IPS DF 6.9 (cell line): ENCODE data around the gene PPP2R5C.

Experiments used
- DNase-seq: peaks from one replicate; pipeline ENCODE4 v3.0.0-alpha.2; 2013; ENCODE audit warnings: low read depth, low spot score
- H3K27ac ChIP-seq: one replicate; pipeline ENCODE4 v1.5.1; 2013; ENCODE audit warnings: low read length, control low read depth
- H3K27me3 ChIP-seq: 2 replicates; pipeline ENCODE4 v1.6.1; 2013; ENCODE audit warnings: mild to moderate bottlenecking, low read length; ENCODE audit not compliant: control insufficient read depth, insufficient read depth
- H3K36me3 ChIP-seq: 2 replicates; pipeline ENCODE4 v1.6.1; 2013; ENCODE audit warnings: low read length; ENCODE audit not compliant: control insufficient read depth, insufficient read depth
- H3K4me1 ChIP-seq: 2 replicates; pipeline ENCODE4 v1.6.1; 2013; ENCODE audit warnings: low read length; ENCODE audit not compliant: control insufficient read depth, insufficient read depth
- H3K4me3 ChIP-seq: 2 replicates; pipeline ENCODE4 v1.5.1; 2013; ENCODE audit warnings: mild to moderate bottlenecking, low read length
- H3K9me3 ChIP-seq: 2 replicates; pipeline ENCODE4 v1.6.1; 2013; ENCODE audit warnings: low read length, inconsistent platforms; ENCODE audit not compliant: control insufficient read depth, insufficient read depth
- WGBS: extraction: QIAGEN DNeasy Blood & Tissue Kit; methylation state at CpG from one replicate; pipeline ENCODE4 v1.1.7; 2013; ENCODE audit warnings: mixed read lengths, missing lambda C conversion rate; ENCODE audit not compliant: insufficient read length, insufficient coverage; 5-methylcytosine and 5-hydroxymethylcytosine counted together

PPP2R5C gene

GRCh38 chr14:101861464-101861863 lies 100.0 kb downstream of the PPP2R5C start:
- no peaks in the 10 kb centered on the region for H3K36me3 ChIP-seq
- no CpG with 5 or more reads among the region's 6 CpGs for WGBS
- no peaks in the 10 kb centered on the region for H3K4me1 ChIP-seq

GRCh38 chr14:101862177-101862576 lies 100.7 kb downstream of the PPP2R5C start:
- Histone ChIP-seq H3K9me3 (no peaks in the 10 kb centered on the region), H3K36me3 (no peaks in the 10 kb centered on the region)
- no CpG with 5 or more reads among the region's 4 CpGs for WGBS

More at GRCh38 chr14:101861464-101861863, 100.0 kb downstream of the PPP2R5C start:
- no peak overlapping the region for H3K4me3 ChIP-seq
- DNase-seq, result no peak
- no peak overlapping the region for H3K27ac ChIP-seq
- no peaks in the 10 kb centered on the region for H3K9me3 ChIP-seq
- no peaks in the 10 kb centered on the region for H3K27me3 ChIP-seq

GRCh38 chr14:101862711-101863110 lies 101.2 kb downstream of the PPP2R5C start:
- no CpG with 5 or more reads among the region's 4 CpGs for WGBS
- no peak overlapping the region for H3K4me3 ChIP-seq
- H3K4me1 ChIP-seq, result no peaks in the 10 kb centered on the region
- no peak overlapping the region for H3K27ac ChIP-seq
- H3K9me3 ChIP-seq, result no peaks in the 10 kb centered on the region
- H3K27me3 ChIP-seq, result no peaks in the 10 kb centered on the region
- no peak for DNase-seq
- H3K36me3 ChIP-seq, result no peaks in the 10 kb centered on the region

More at GRCh38 chr14:101862177-101862576, 100.7 kb downstream of the PPP2R5C start:
- no peak for DNase-seq
- no peak overlapping the region for H3K27ac ChIP-seq
- H3K27me3 ChIP-seq, result no peaks in the 10 kb centered on the region
- H3K4me1 ChIP-seq, result no peaks in the 10 kb centered on the region
- H3K4me3 ChIP-seq, result no peak overlapping the region

GRCh38 chr14:101865288-101865687 lies 103.8 kb downstream of the PPP2R5C start:
- H3K9me3 ChIP-seq, result no peaks in the 10 kb centered on the region
- H3K4me3 ChIP-seq, result no peak overlapping the region
- H3K36me3 ChIP-seq, result no peaks in the 10 kb centered on the region
- WGBS, result no CpG with 5 or more reads among the region's 9 CpGs
- DNase-seq, result no peak
- no peaks in the 10 kb centered on the region for H3K27me3 ChIP-seq
- no peaks in the 10 kb centered on the region for H3K4me1 ChIP-seq
- H3K27ac ChIP-seq, result no peak overlapping the region

GRCh38 chr14:101867854-101868253 lies 106.3 kb downstream of the PPP2R5C start:
- no peaks in the 10 kb centered on the region for H3K27me3 ChIP-seq

GRCh38 chr14:101869217-101869616 lies 107.7 kb downstream of the PPP2R5C start:
- no peaks in the 10 kb centered on the region for H3K27me3 ChIP-seq
- H3K4me3 ChIP-seq, result no peak overlapping the region
- H3K36me3 ChIP-seq, result no peaks in the 10 kb centered on the region
- H3K4me1 ChIP-seq, result no peaks in the 10 kb centered on the region
- no peak overlapping the region for H3K27ac ChIP-seq
- no peaks in the 10 kb centered on the region for H3K9me3 ChIP-seq
- DNase-seq, result no peak
- WGBS, result no CpG with 5 or more reads among the region's 8 CpGs

More at GRCh38 chr14:101867854-101868253, 106.3 kb downstream of the PPP2R5C start:
- no CpG with 5 or more reads among the region's 4 CpGs for WGBS
- DNase-seq, result no peak
- Histone ChIP-seq H3K9me3 (no peaks in the 10 kb centered on the region), H3K4me3 (no peak overlapping the region), H3K36me3 (no peaks in the 10 kb centered on the region), H3K27ac (no peak overlapping the region), H3K4me1 (no peaks in the 10 kb centered on the region)

- no peak for DNase-seq
- H3K27me3 ChIP-seq, result no peaks in the 10 kb centered on the region
- no peaks in the 10 kb centered on the region for H3K4me1 ChIP-seq
- H3K4me3 ChIP-seq, result no peak overlapping the region
- no peak overlapping the region for H3K27ac ChIP-seq
- WGBS, result no CpG with 5 or more reads among the region's 6 CpGs
- no peaks in the 10 kb centered on the region for H3K9me3 ChIP-seq
- no peaks in the 10 kb centered on the region for H3K36me3 ChIP-seq
These were observed 108.9 kb downstream of the PPP2R5C start for GRCh38 chr14:101870273-101870939.

- DNase-seq, result no peak
- Histone ChIP-seq H3K4me1 (no peaks in the 10 kb centered on the region), H3K36me3 (no peaks in the 10 kb centered on the region), H3K9me3 (no peaks in the 10 kb centered on the region), H3K27me3 (no peaks in the 10 kb centered on the region), H3K4me3 (no peak overlapping the region), H3K27ac (no peak overlapping the region)
- WGBS, result no CpG with 5 or more reads among the region's 4 CpGs
These were observed 110.8 kb downstream of the PPP2R5C start for GRCh38 chr14:101872346-101872745.

- Histone ChIP-seq H3K9me3 (no peaks in the 10 kb centered on the region), H3K27ac (no peak overlapping the region)
- no CpG with 5 or more reads among the region's 3 CpGs for WGBS
These were observed 111.7 kb downstream of the PPP2R5C start for GRCh38 chr14:101873076-101873825.

GRCh38 chr14:101873991-101874390 lies 112.5 kb downstream of the PPP2R5C start:
- no peak overlapping the region for H3K27ac ChIP-seq
- H3K4me1 ChIP-seq, result no peaks in the 10 kb centered on the region
- WGBS, result no CpG with 5 or more reads among the region's 4 CpGs

More at GRCh38 chr14:101873076-101873825, 111.7 kb downstream of the PPP2R5C start:
- Histone ChIP-seq H3K27me3 (no peaks in the 10 kb centered on the region), H3K4me3 (no peak overlapping the region), H3K4me1 (no peaks in the 10 kb centered on the region), H3K36me3 (no peaks in the 10 kb centered on the region)
- no peak for DNase-seq

More at GRCh38 chr14:101873991-101874390, 112.5 kb downstream of the PPP2R5C start:
- no peak for DNase-seq
- H3K9me3 ChIP-seq, result no peaks in the 10 kb centered on the region
- H3K27me3 ChIP-seq, result no peaks in the 10 kb centered on the region
- H3K36me3 ChIP-seq, result no peaks in the 10 kb centered on the region
- H3K4me3 ChIP-seq, result no peak overlapping the region
